H1 (cell line): ENCODE measurements around the gene TBR1. TPM values are rescaled to one million over a fixed set of nuclear protein-coding genes. Genes with fewer than 3 reads are reported as not detected.

Experiments
- CTCF ChIA-PET: fragments of 300-600 bp; sonication (Branson Sonifier 250); formaldehyde crosslinking; loops from one replicate; lab custom pipeline; 2021; ENCODE audit not compliant: partially characterized antibody; lab: Charles Lee
- POLR2A ChIA-PET: fragments of 300-600 bp; sonication (Branson Sonifier 250); formaldehyde crosslinking; loops from one replicate; lab custom pipeline; 2021; ENCODE audit warnings: inconsistent platforms; ENCODE audit not compliant: partially characterized antibody; lab: Charles Lee
- DNase-seq, 2 experiments: peaks; one replicate each; pipeline versions ENCODE4 v3.0.0 to v3.0.0-alpha.2; 2010 to 2022; ENCODE audit warnings: low spot score in 2 of 2, low read depth in 1 of 2, mixed read lengths in 1 of 2
- FAIRE-seq: peaks from 2 replicates; lab custom pipeline; 2011; peaks lifted over from hg19 to GRCh38; lab: Jason Lieb, UNC
- H2AFZ ChIP-seq: 2 replicates; pipeline ENCODE4 v1.8.1; 2012; ENCODE audit warnings: low read length, inconsistent platforms
- H2AK5ac ChIP-seq: 2 replicates; pipeline ENCODE4 v1.6.1; 2013; ENCODE audit warnings: low read depth, low read length
- H2BK120ac ChIP-seq: replicated peaks from 2 replicates; pipeline ENCODE3; 2013; ENCODE audit warnings: low read depth, low read length, inconsistent platforms
- H2BK12ac ChIP-seq: 2 replicates; pipeline ENCODE4 v1.6.1; 2013; ENCODE audit warnings: low read depth, low read length
- H2BK15ac ChIP-seq: 2 replicates; pipeline ENCODE4 v1.6.1; 2013; ENCODE audit warnings: low read length
- H2BK20ac ChIP-seq: 2 replicates; pipeline ENCODE4 v1.6.1; 2013; ENCODE audit warnings: low read length
- H2BK5ac ChIP-seq: 2 replicates; pipeline ENCODE4 v1.6.1; 2013; ENCODE audit warnings: low read depth, low read length
- H3K14ac ChIP-seq: 2 replicates; pipeline ENCODE4 v1.6.1; 2013; ENCODE audit warnings: inconsistent platforms; ENCODE audit not compliant: insufficient read length
- H3K18ac ChIP-seq: 2 replicates; pipeline ENCODE4 v1.6.1; 2013; ENCODE audit warnings: low read length; ENCODE audit errors: extremely low read depth
- H3K23ac ChIP-seq: 2 replicates; pipeline ENCODE4 v1.6.1; 2013; ENCODE audit warnings: inconsistent platforms; ENCODE audit not compliant: insufficient read length
- H3K23me2 ChIP-seq: 2 replicates; pipeline ENCODE4 v1.6.1; 2013; ENCODE audit warnings: low read depth, low read length
- H3K27ac ChIP-seq: 2 replicates; pipeline ENCODE4 v1.6.1; 2011; ENCODE audit warnings: low read depth, low read length, inconsistent platforms
- H3K27me3 ChIP-seq, 4 experiments: replicated peaks in 1 of 4; 1 replicate in 1 of 4; 2 replicates in 3 of 4; pipeline versions ENCODE4 v1.6.1 to v1.8.1; 2011 to 2013; ENCODE audit warnings: low read length in 3 of 4, mild to moderate bottlenecking in 3 of 4, inconsistent platforms in 2 of 4, mixed read lengths in 2 of 4, moderate library complexity in 1 of 4; ENCODE audit not compliant: control insufficient read depth in 3 of 4, insufficient read depth in 3 of 4; ENCODE audit errors: extremely low read depth in 1 of 4
- H3K36me3 ChIP-seq, 4 experiments: 2 replicates each; pipeline versions ENCODE4 v1.6.1 to v1.8.1; 2011 to 2013; ENCODE audit warnings: mild to moderate bottlenecking in 4 of 4, low read length in 3 of 4, moderate library complexity in 2 of 4, control low read depth in 1 of 4, inconsistent platforms in 1 of 4; ENCODE audit not compliant: insufficient read depth in 4 of 4, control insufficient read depth in 2 of 4
- H3K4ac ChIP-seq: replicated peaks from 2 replicates; pipeline ENCODE3; 2013; ENCODE audit warnings: low read length, low read depth, mixed read lengths, inconsistent platforms; ENCODE audit not compliant: insufficient read length
- H3K4me1 ChIP-seq, 4 experiments: replicated peaks in 1 of 4; 1 replicate in 1 of 4; 2 replicates in 3 of 4; pipeline versions ENCODE4 v1.6.1 to v1.8.1; 2011 to 2013; ENCODE audit warnings: low read length in 3 of 4, inconsistent platforms in 2 of 4, mixed read lengths in 1 of 4; ENCODE audit not compliant: insufficient read depth in 4 of 4, control insufficient read depth in 3 of 4
- H3K4me2 ChIP-seq, 2 experiments: 2 replicates each; pipeline versions ENCODE4 v1.6.1 to v1.8.1; 2011 to 2013; ENCODE audit warnings: low read depth in 2 of 2, low read length in 2 of 2, control low read depth in 1 of 2, inconsistent platforms in 1 of 2, mild to moderate bottlenecking in 1 of 2; ENCODE audit not compliant: insufficient read depth in 1 of 2
- H3K4me3 ChIP-seq, 4 experiments: fragments of 200-600, 300-600 bp in 1 of 4; sonication (generic), shearing (Covaris generic), sonication (Bioruptor Twin) in 1 of 4; 2 replicates each; pipeline versions ENCODE4 v1.5.1 to v1.8.1; 2011 to 2016; ENCODE audit warnings: low read length in 4 of 4, low read depth in 3 of 4, control low read depth in 2 of 4, inconsistent platforms in 2 of 4, mild to moderate bottlenecking in 2 of 4, mixed read lengths in 1 of 4, moderate library complexity in 1 of 4; ENCODE audit not compliant: insufficient read depth in 2 of 4; ENCODE audit errors: extremely low read depth in 1 of 4
- H3K56ac ChIP-seq: replicated peaks from 2 replicates; pipeline ENCODE3; 2013; ENCODE audit warnings: low read depth, mild to moderate bottlenecking, mixed read lengths, low read length, inconsistent platforms; ENCODE audit not compliant: insufficient read length
- H3K79me1 ChIP-seq: 2 replicates; pipeline ENCODE4 v1.6.1; 2013; ENCODE audit warnings: low read depth, low read length, control low read depth
- H3K79me2 ChIP-seq, 2 experiments: 2 replicates each; pipeline versions ENCODE4 v1.6.1 to v1.8.1; 2012 to 2013; ENCODE audit warnings: low read length in 2 of 2, mild to moderate bottlenecking in 2 of 2, inconsistent platforms in 1 of 2; ENCODE audit not compliant: insufficient read depth in 2 of 2, control insufficient read depth in 1 of 2
- H3K9ac ChIP-seq, 4 experiments: replicated peaks in 1 of 4; 1 replicate in 1 of 4; 2 replicates in 3 of 4; pipeline versions ENCODE4 v1.6.1 to v1.8.1; 2011 to 2013; ENCODE audit warnings: low read depth in 3 of 4, low read length in 3 of 4, control low read depth in 2 of 4, mild to moderate bottlenecking in 2 of 4, moderate library complexity in 2 of 4, inconsistent platforms in 1 of 4; ENCODE audit errors: extremely low read depth in 1 of 4
- H3K9me3 ChIP-seq, 2 experiments: 2 replicates each; pipeline versions ENCODE4 v1.6.1 to v1.8.1; 2012 to 2013; ENCODE audit warnings: mild to moderate bottlenecking in 2 of 2, moderate library complexity in 2 of 2, control low read depth in 1 of 2, inconsistent platforms in 1 of 2, low read depth in 1 of 2, low read length in 1 of 2, mixed read lengths in 1 of 2; ENCODE audit not compliant: insufficient read depth in 2 of 2
- H4K20me1 ChIP-seq, 2 experiments: replicated peaks in 1 of 2; 2 replicates each; pipeline versions ENCODE3 to v1.8.1; 2011 to 2013; ENCODE audit warnings: inconsistent platforms in 2 of 2, low read length in 2 of 2, mild to moderate bottlenecking in 1 of 2; ENCODE audit not compliant: insufficient read depth in 2 of 2, control insufficient read depth in 1 of 2
- H4K5ac ChIP-seq: 2 replicates; pipeline ENCODE4 v1.6.1; 2013; ENCODE audit warnings: low read length, low read depth, mixed read lengths, inconsistent platforms; ENCODE audit not compliant: insufficient read length
- H4K8ac ChIP-seq: 2 replicates; pipeline ENCODE4 v1.8.0; 2013; ENCODE audit warnings: mild to moderate bottlenecking, moderate library complexity, low read length, inconsistent platforms; ENCODE audit not compliant: insufficient read depth; ENCODE audit errors: extremely low read depth
- H4K91ac ChIP-seq: replicated peaks from 2 replicates; pipeline ENCODE3; 2013; ENCODE audit warnings: low read length, mixed read lengths, inconsistent platforms; ENCODE audit not compliant: insufficient read length
- ASH2L ChIP-seq: fragments of 200-600, 300-600 bp; sonication (generic); IDR thresholded peaks from one replicate; pipeline ENCODE4 v1.7.1; 2017; ENCODE audit warnings: low read length
- BCL11A ChIP-seq, 2 experiments: IDR thresholded peaks; one replicate each; pipeline ENCODE4 v1.6.1; 2011; ENCODE audit warnings: low read depth in 2 of 2, low read length in 2 of 2, mild to moderate bottlenecking in 2 of 2
- BRCA1 ChIP-seq: IDR thresholded peaks from 2 replicates; pipeline ENCODE4 v1.6.1; 2012; ENCODE audit warnings: low read depth, low read length, improper control_type of control experiment
- CBX5 ChIP-seq: fragments of 300-800, 300-1000 bp; sonication (generic); IDR thresholded peaks from 2 replicates; pipeline ENCODE4 v1.7.1; 2016; ENCODE audit warnings: antibody characterized with exemption, low read length, low read depth
- CREB1 ChIP-seq: IDR thresholded peaks from 2 replicates; pipeline ENCODE4 v1.6.1; 2012; ENCODE audit warnings: inconsistent platforms
- CTBP2 ChIP-seq: IDR thresholded peaks from 2 replicates; pipeline ENCODE4 v1.7.0; 2011; ENCODE audit warnings: borderline replicate concordance, mild to moderate bottlenecking, moderate library complexity, mixed read lengths, low read length; ENCODE audit not compliant: insufficient read depth, insufficient read length
- EZH2 ChIP-seq: fragments of 200-600 bp; sonication (generic); IDR thresholded peaks from 2 replicates; pipeline ENCODE4 v1.7.1; 2012; ENCODE audit warnings: low read depth, mild to moderate bottlenecking, moderate library complexity, low read length, inconsistent platforms; ENCODE audit not compliant: severe bottlenecking
- MAFK ChIP-seq: IDR thresholded peaks from 2 replicates; pipeline ENCODE4 v1.6.1; 2012; ENCODE audit warnings: low read depth, mild to moderate bottlenecking, improper control_type of control experiment, low read length
- PHF8 ChIP-seq: fragments of 200-600 bp; sonication (generic); conservative IDR thresholded peaks from 2 replicates; pipeline ENCODE4 v1.7.1; 2012; ENCODE audit warnings: low read depth, mild to moderate bottlenecking, inconsistent platforms, low read length, moderate library complexity
- POU5F1 ChIP-seq: IDR thresholded peaks from 2 replicates; pipeline ENCODE4 v1.6.1; 2011; ENCODE audit warnings: low read depth, mild to moderate bottlenecking, low read length, moderate library complexity
- TAF7 ChIP-seq: optimal IDR thresholded peaks from 2 replicates; pipeline ENCODE3; 2011; ENCODE audit warnings: low read depth, mild to moderate bottlenecking, inconsistent platforms, low read length, moderate library complexity, borderline replicate concordance
- WGBS, 2 experiments: shearing (Covaris generic) in 1 of 2; methylation state at CpG; one replicate each; pipeline versions ENCODE4 v1.1.6 to v1.1.7; 2013 to 2015; ENCODE audit warnings: low lambda C conversion rate in 2 of 2, mixed read lengths in 2 of 2, inconsistent platforms in 1 of 2, low coverage in 1 of 2, missing lambda C conversion rate in 1 of 2; ENCODE audit not compliant: insufficient replicate concordance in 2 of 2, insufficient coverage in 1 of 2, insufficient read length in 1 of 2; ENCODE audit errors: extremely low coverage in 1 of 2, missing lambda C conversion rate in 1 of 2; 5-methylcytosine and 5-hydroxymethylcytosine counted together
- polyA plus RNA-seq, 7 experiments: library from polyadenylated mRNA; depleted of rRNA in 3 of 7; stranded (reverse) in 5 of 7; unstranded in 2 of 7; fragments of >200 nt in 5 of 7; fragments of 200-250 nt in 2 of 7; gene quantifications; 1 replicate in 5 of 7; 2 replicates in 1 of 7; 4 replicates in 1 of 7; pipeline versions ENCODE4 v1.2.1 to v1.2.3, GENCODE V29; 2011 to 2013; ENCODE audit warnings: missing spikeins in 2 of 7, mixed read lengths in 2 of 7
- total RNA-seq: library from RNA; stranded (reverse); fragmentation: NEBNext Ultra II Directional; extraction: Animal tissue kit (Norgen Biotek cat#: 25700); gene quantifications from 2 replicates; pipeline ENCODE4 v1.2.1, GENCODE V29; 2021

The TBR1 gene
- total and polyA plus RNA-seq, 2 of the 8 experiments (the other 6 are each of a cell fraction or from before 2014, with no cell fraction given) = not detected

DNA sequence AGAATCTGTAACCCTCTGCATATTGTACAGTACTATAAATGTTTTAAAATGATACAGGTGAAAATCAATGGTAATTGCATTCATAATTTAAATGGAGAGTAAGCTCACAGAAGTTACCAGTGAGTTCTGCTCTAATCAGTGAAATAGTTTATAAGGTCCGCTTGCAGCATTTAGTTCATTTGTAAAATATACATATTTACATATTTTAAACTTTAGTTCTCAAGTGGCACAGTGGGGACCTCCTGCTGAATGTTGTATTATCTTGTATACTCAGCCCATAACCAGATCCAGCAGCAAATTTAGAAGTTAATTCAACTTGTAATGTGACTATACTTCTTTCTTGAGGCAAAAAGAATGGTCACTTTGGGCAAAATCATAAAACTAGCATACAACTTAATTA is 41.7 kb upstream of the TBR1 start:
- Histone ChIP-seq H3K36me3 (peaks cover 0 to 16% (median 0%) of the 10 kb centered on the region in 4 experiments; a peak in 1 of 8 replicates), H2BK120ac (no peak overlapping the region), H2AFZ (no peak overlapping the region), H2BK5ac (no peak overlapping the region), H3K79me1 (no peaks in the 10 kb centered on the region), H3K18ac (no peak overlapping the region), H3K4me2 (no peak overlapping the region), H4K8ac (no peak overlapping the region), H2BK12ac (no peak overlapping the region), H2BK20ac (no peak overlapping the region), H3K4ac (no peak overlapping the region), H4K5ac (no peak overlapping the region), H3K14ac (no peak overlapping the region), H3K9me3 (no peaks in the 10 kb centered on the region), H3K27me3 (no peaks in the 10 kb centered on the region), H3K4me1 (peaks cover 0 to 4% (median 1%) of the 10 kb centered on the region in 4 experiments; a peak in 3 of 7 replicates), H4K20me1 (no peaks in the 10 kb centered on the region), H2AK5ac (no peak overlapping the region), H4K91ac (no peak overlapping the region), H3K23me2 (no peaks in the 10 kb centered on the region), H3K23ac (no peak overlapping the region), H3K27ac (no peak overlapping the region), H3K79me2 (no peaks in the 10 kb centered on the region), H3K56ac (no peak overlapping the region), H2BK15ac (no peak overlapping the region), H3K4me3 (no peak overlapping the region), H3K9ac (no peak overlapping the region)
- WGBS, 2 experiments = 67% methylated on average over 1 of the region's 1 CpG; no CpG with 5 or more reads in 1 of the 2 experiments
- DNase-seq (no peak), FAIRE-seq (no peak)
- ChIA-PET CTCF (interaction anchor here (0.7 kb wide), 1 partner anchor 205 kb away, joined by 5 read pairs; no protein-coding TSS in a partner anchor), POLR2A (interaction anchor here (0.7 to 1.1 kb wide), 2 partner anchors 66 to 93 kb away, joined by 3 read pairs; partner anchors contain the start of gene PSMD14)
- no peak for TF ChIP-seq BCL11A (IDR thresholded peaks at IDR 0.05; ENCODE audit: low read depth in 2 of 2, low read length in 2 of 2)
- no peak for TF ChIP-seq PHF8
- TF ChIP-seq ASH2L = no peak
- no peak for TF ChIP-seq EZH2
- no peak for TF ChIP-seq CREB1
- TF ChIP-seq CTBP2 = no peak
- no peak for TF ChIP-seq CBX5
- TF ChIP-seq POU5F1 = no peak
- no peak for TF ChIP-seq MAFK
- TF ChIP-seq BRCA1 = no peak
- no peak for TF ChIP-seq TAF7
